ENCODE data around the gene CNGA3. TPM values are rescaled to one million over a fixed set of nuclear protein-coding genes. Genes with fewer than 3 reads are reported as not detected.

CNGA3 gene
- total RNA-seq, 1 experiment from 2014 or later = not detected

GRCh38 chr2:98376996-98377395 is 30.7 kb downstream of the CNGA3 start:
- no peak for DNase-seq (ENCODE audit: low spot score)

- DNase-seq (ENCODE audit: low spot score) = no peak
Observed at GRCh38 chr2:98377544-98377943, 31.3 kb downstream of the CNGA3 start.

- no peak for DNase-seq (ENCODE audit: low spot score)
Observed at GRCh38 chr2:98378196-98378595, 31.9 kb downstream of the CNGA3 start.

- no peak for DNase-seq (ENCODE audit: low spot score)
Observed at GRCh38 chr2:98378901-98379300, 32.6 kb downstream of the CNGA3 start.

- no peak for DNase-seq (ENCODE audit: low spot score)
Observed at GRCh38 chr2:98379311-98380202, 33.3 kb downstream of the CNGA3 start.

- DNase-seq (ENCODE audit: low spot score) = no peak
Observed at GRCh38 chr2:98380203-98380535, 33.9 kb downstream of the CNGA3 start.

- DNase-seq (ENCODE audit: low spot score) = no peak
Observed at GRCh38 chr2:98381494-98381893, 35.2 kb downstream of the CNGA3 start.

GRCh38 chr2:98382086-98382485 is 35.8 kb downstream of the CNGA3 start:
- DNase-seq (ENCODE audit: low spot score) = no peak

GRCh38 chr2:98382739-98383138 is 36.5 kb downstream of the CNGA3 start:
- no peak for DNase-seq (ENCODE audit: low spot score)

GRCh38 chr2:98383166-98383565 is 36.9 kb downstream of the CNGA3 start:
- no peak for DNase-seq (ENCODE audit: low spot score)

GRCh38 chr2:98385050-98385699 is 38.9 kb downstream of the CNGA3 start:
- DNase-seq (ENCODE audit: low spot score) = peak; percentile 82

GRCh38 chr2:98387478-98387877 is 41.2 kb downstream of the CNGA3 start:
- no peak for DNase-seq (ENCODE audit: low spot score)

- DNase-seq (ENCODE audit: low spot score) = no peak
Observed at GRCh38 chr2:98388081-98388480, 41.8 kb downstream of the CNGA3 start.

- no peak for DNase-seq (ENCODE audit: low spot score)
Observed at GRCh38 chr2:98388601-98389250, 42.5 kb downstream of the CNGA3 start.

- DNase-seq (ENCODE audit: low spot score) = no peak
Observed at GRCh38 chr2:98389251-98389605, 43.0 kb downstream of the CNGA3 start.

- no peak for DNase-seq (ENCODE audit: low spot score)
Observed at GRCh38 chr2:98390571-98391476, 44.6 kb downstream of the CNGA3 start.

GRCh38 chr2:98391581-98392270 is 45.5 kb downstream of the CNGA3 start:
- no peak for DNase-seq (ENCODE audit: low spot score)

- no peak for DNase-seq (ENCODE audit: low spot score)
Observed at GRCh38 chr2:98393354-98393753, 47.1 kb downstream of the CNGA3 start.

- DNase-seq (ENCODE audit: low spot score) = no peak
Observed at GRCh38 chr2:98394595-98395153, 48.4 kb downstream of the CNGA3 start.

GRCh38 chr2:98395977-98396376 is 49.7 kb downstream of the CNGA3 start:
- DNase-seq (ENCODE audit: low spot score) = no peak

Measured in HT-29 (cell line).